ENCODE data around the gene SPRED3. TPM values are rescaled to one million over a fixed set of nuclear protein-coding genes. Genes with fewer than 3 reads are reported as not detected.

The SPRED3 gene
- polyA plus RNA-seq, 1 donor = 1.4 TPM

GRCh38 chr19:38371081-38371480 lies 17.4 kb upstream of the SPRED3 start:
- DNase-seq = no peak

- no peak for DNase-seq
Measured at GRCh38 chr19:38373907-38374331, 14.6 kb upstream of the SPRED3 start.

GRCh38 chr19:38374332-38375097 lies 14.0 kb upstream of the SPRED3 start, which contains the start of gene PSMD8:
TSS of gene PSMD8 (plus strand) at chr19:38374571. CDS start at chr19:38374602, 31 bp downstream.
- DNase-seq = peak; percentile 98

- no peak for DNase-seq
Measured at GRCh38 chr19:38375098-38375493, 13.4 kb upstream of the SPRED3 start.

GRCh38 chr19:38375748-38376147 lies 12.7 kb upstream of the SPRED3 start:
- DNase-seq = no peak

GRCh38 chr19:38376576-38376975 lies 11.9 kb upstream of the SPRED3 start:
- no peak for DNase-seq

- DNase-seq = no peak
Measured at GRCh38 chr19:38377052-38377451, 11.4 kb upstream of the SPRED3 start.

- DNase-seq = no peak
Measured at GRCh38 chr19:38378866-38379265, 9.6 kb upstream of the SPRED3 start.

- DNase-seq = no peak
Measured at GRCh38 chr19:38381138-38381537, 7.4 kb upstream of the SPRED3 start.

GRCh38 chr19:38383184-38383583 lies 5.3 kb upstream of the SPRED3 start:
- no peak for DNase-seq

GRCh38 chr19:38383743-38384142 lies 4.8 kb upstream of the SPRED3 start:
- DNase-seq = no peak

GRCh38 chr19:38384209-38385027 lies 4.1 kb upstream of the SPRED3 start:
- DNase-seq = no peak

- no peak for DNase-seq
Measured at GRCh38 chr19:38385057-38385803, 3.3 kb upstream of the SPRED3 start.

GRCh38 chr19:38385804-38386257 lies 2.7 kb upstream of the SPRED3 start:
- DNase-seq = no peak

GRCh38 chr19:38386300-38386970 lies 2.1 kb upstream of the SPRED3 start:
- no peak for DNase-seq

- no peak for DNase-seq
Measured at GRCh38 chr19:38386971-38387549, 1.4 kb upstream of the SPRED3 start.

GRCh38 chr19:38387550-38388348 lies 748 bp upstream of the SPRED3 start, which contains the start of gene GGN:
TSS of gene GGN (minus strand) at chr19:38388034. CDS start at chr19:38387261, 773 bp downstream.
- peak; percentile 75 for DNase-seq

- no peak for DNase-seq
Measured at GRCh38 chr19:38389101-38389925, 816 bp downstream of the SPRED3 start.

All from left kidney (tissue), 2 donors.